Measurements from ENCODE around the gene PHACTR1. TPM values are rescaled to one million over a fixed set of nuclear protein-coding genes. Genes with fewer than 3 reads are reported as not detected.

Gene PHACTR1
- polyA plus RNA-seq, 1 of the 3 experiments (the other 2 are of a cell fraction): 0.12 TPM

GRCh38 chr6:13101985-13102384, 385.4 kb downstream of the PHACTR1 start:
- TF ChIP-seq FOXM1 (IDR thresholded peaks at IDR 0.05; ENCODE audit: low read depth) (no peak), POLR2AphosphoS5 (IDR thresholded peaks at IDR 0.05; ENCODE audit: low read depth, low read length) (no peak), FOXJ3 (CRISPR knock-in tag; IDR thresholded peaks at IDR 0.05) (no peak), EP300 (IDR thresholded peaks at IDR 0.05; ENCODE audit: borderline replicate concordance in 1 of 2, low read depth in 1 of 2, low read length in 1 of 2) (no peak), NRF1 (IDR thresholded peaks at IDR 0.05; ENCODE audit: low read depth, low read length) (no peak), USF1 (IDR thresholded peaks at IDR 0.05; ENCODE audit: borderline replicate concordance, low read depth) (no peak), RFX5 (IDR thresholded peaks at IDR 0.05; ENCODE audit: low read length) (no peak), ELF1 (IDR thresholded peaks at IDR 0.05) (no peak), NFIC (IDR thresholded peaks at IDR 0.05; ENCODE audit: borderline replicate concordance) (no peak), SIN3A (IDR thresholded peaks at IDR 0.05; ENCODE audit: borderline replicate concordance, low read depth, low read length) (no peak), EZH2phosphoT487 (IDR thresholded peaks at IDR 0.05; ENCODE audit: borderline replicate concordance, low read depth) (no peak), TAF1 (IDR thresholded peaks at IDR 0.05; ENCODE audit: borderline replicate concordance, low read depth, low read length) (no peak), PBX3 (IDR thresholded peaks at IDR 0.05) (no peak), GATA2 (CRISPR knock-in tag; IDR thresholded peaks at IDR 0.05) (no peak), TEAD4 (IDR thresholded peaks at IDR 0.05; ENCODE audit: borderline replicate concordance, insufficient read depth) (no peak), IRF3 (IDR thresholded peaks at IDR 0.05; ENCODE audit: low read depth, low read length) (no peak)
- TF ChIP-seq, protein P1, sequence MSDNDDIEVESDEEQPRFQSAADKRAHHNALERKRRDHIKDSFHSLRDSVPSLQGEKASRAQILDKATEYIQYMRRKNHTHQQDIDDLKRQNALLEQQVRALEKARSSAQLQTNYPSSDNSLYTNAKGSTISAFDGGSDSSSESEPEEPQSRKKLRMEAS (IDR thresholded peaks at IDR 0.05; ENCODE audit: low read depth): no peak
- TF ChIP-seq, protein P2, sequence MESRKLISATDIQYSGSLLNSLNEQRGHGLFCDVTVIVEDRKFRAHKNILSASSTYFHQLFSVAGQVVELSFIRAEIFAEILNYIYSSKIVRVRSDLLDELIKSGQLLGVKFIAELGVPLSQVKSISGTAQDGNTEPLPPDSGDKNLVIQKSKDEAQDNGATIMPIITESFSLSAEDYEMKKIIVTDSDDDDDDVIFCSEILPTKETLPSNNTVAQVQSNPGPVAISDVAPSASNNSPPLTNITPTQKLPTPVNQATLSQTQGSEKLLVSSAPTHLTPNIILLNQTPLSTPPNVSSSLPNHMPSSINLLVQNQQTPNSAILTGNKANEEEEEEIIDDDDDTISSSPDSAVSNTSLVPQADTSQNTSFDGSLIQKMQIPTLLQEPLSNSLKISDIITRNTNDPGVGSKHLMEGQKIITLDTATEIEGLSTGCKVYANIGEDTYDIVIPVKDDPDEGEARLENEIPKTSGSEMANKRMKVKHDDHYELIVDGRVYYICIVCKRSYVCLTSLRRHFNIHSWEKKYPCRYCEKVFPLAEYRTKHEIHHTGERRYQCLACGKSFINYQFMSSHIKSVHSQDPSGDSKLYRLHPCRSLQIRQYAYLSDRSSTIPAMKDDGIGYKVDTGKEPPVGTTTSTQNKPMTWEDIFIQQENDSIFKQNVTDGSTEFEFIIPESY (IDR thresholded peaks at IDR 0.05; ENCODE audit: borderline replicate concordance, low read depth): no peak
- TF ChIP-seq, protein P3, sequence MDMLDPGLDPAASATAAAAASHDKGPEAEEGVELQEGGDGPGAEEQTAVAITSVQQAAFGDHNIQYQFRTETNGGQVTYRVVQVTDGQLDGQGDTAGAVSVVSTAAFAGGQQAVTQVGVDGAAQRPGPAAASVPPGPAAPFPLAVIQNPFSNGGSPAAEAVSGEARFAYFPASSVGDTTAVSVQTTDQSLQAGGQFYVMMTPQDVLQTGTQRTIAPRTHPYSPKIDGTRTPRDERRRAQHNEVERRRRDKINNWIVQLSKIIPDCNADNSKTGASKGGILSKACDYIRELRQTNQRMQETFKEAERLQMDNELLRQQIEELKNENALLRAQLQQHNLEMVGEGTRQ (IDR thresholded peaks at IDR 0.05; ENCODE audit: borderline replicate concordance, low read depth, low read length): no peak
- Histone ChIP-seq H3K27ac (ENCODE audit: low read depth in 2 of 2, low read length in 1 of 2) (no peak overlapping the region), H2AFZ (ENCODE audit: low read depth) (no peak overlapping the region), H3K4me2 (no peak overlapping the region), H4K20me1 (ENCODE audit: insufficient read depth) (no peaks in the 10 kb centered on the region), H3K9me2 (no peaks in the 10 kb centered on the region), H3K79me2 (ENCODE audit: insufficient read depth) (no peaks in the 10 kb centered on the region), H3K27me3 (ENCODE audit: insufficient read depth) (no peaks in the 10 kb centered on the region), H3K4me3 (ENCODE audit: low read depth in 2 of 2, low read length in 1 of 2) (no peak overlapping the region), H3F3A (replicated peaks; ENCODE audit: insufficient read depth) (no peaks in the 10 kb centered on the region), H3K4me1 (ENCODE audit: control insufficient read depth in 1 of 2, insufficient read depth in 2 of 2, low read depth in 1 of 2, low read length in 1 of 2) (no peaks in the 10 kb centered on the region), H3K9me3 (no peaks in the 10 kb centered on the region), H3K9ac (no peak overlapping the region), H3K36me3 (replicated peaks in 1 of 2; ENCODE audit: control insufficient read depth in 1 of 2, insufficient read depth in 2 of 2, low read length in 1 of 2) (no peaks in the 10 kb centered on the region)
- WGBS (ENCODE audit: low lambda C conversion rate): 26% methylated on average over 2 of the region's 2 CpGs
- DNase-seq: no peak
- POLR2A ChIA-PET: no interaction called here
- CTCF ChIA-PET: interaction anchor here (0.8 kb wide), 1 partner anchor 34 kb away, joined by 3 read pairs; no protein-coding TSS in a partner anchor

Data from SK-N-SH (cell line).